ENCODE measurements around the gene MEX3B.

Gene MEX3B

GRCh38 chr15:82080774-82081173 lies 35.0 kb upstream of the MEX3B start:
- no peak overlapping the region for H3K27ac ChIP-seq
- no peak for TF ChIP-seq CTCF (conservative IDR thresholded peaks at IDR 0.05)

- H3K27ac ChIP-seq: no peak overlapping the region
These were observed 33.9 kb upstream of the MEX3B start for GRCh38 chr15:82079736-82080135.

GRCh38 chr15:82074610-82075009 lies 28.8 kb upstream of the MEX3B start:
- H3K27ac ChIP-seq: no peak overlapping the region
- TF ChIP-seq CTCF (conservative IDR thresholded peaks at IDR 0.05): no peak

More at GRCh38 chr15:82079736-82080135, 33.9 kb upstream of the MEX3B start:
- TF ChIP-seq CTCF (conservative IDR thresholded peaks at IDR 0.05): no peak

GRCh38 chr15:82072926-82073537 lies 27.2 kb upstream of the MEX3B start:
- TF ChIP-seq CTCF (conservative IDR thresholded peaks at IDR 0.05): no peak
- H3K27ac ChIP-seq: no peak overlapping the region

- no peak for TF ChIP-seq CTCF (conservative IDR thresholded peaks at IDR 0.05)
These were observed 20.6 kb upstream of the MEX3B start for GRCh38 chr15:82066455-82066854.

GRCh38 chr15:82064824-82065223 lies 19.0 kb upstream of the MEX3B start:
- H3K27ac ChIP-seq: no peak overlapping the region
- TF ChIP-seq CTCF (conservative IDR thresholded peaks at IDR 0.05): no peak

More at GRCh38 chr15:82066455-82066854, 20.6 kb upstream of the MEX3B start:
- no peak overlapping the region for H3K27ac ChIP-seq

- no peak overlapping the region for H3K27ac ChIP-seq
- TF ChIP-seq CTCF (conservative IDR thresholded peaks at IDR 0.05): no peak
These were observed 16.9 kb upstream of the MEX3B start for GRCh38 chr15:82062479-82063454.

Measured in VCaP (cell line).